Measurements from ENCODE around the gene PRSS57. TPM values are rescaled to one million over a fixed set of nuclear protein-coding genes. Genes with fewer than 3 reads are reported as not detected.

Gene PRSS57
- total and polyA plus RNA-seq, 7 experiments from 2014 or later: 0.27 to 2.1 TPM; not detected in 5

DNA sequence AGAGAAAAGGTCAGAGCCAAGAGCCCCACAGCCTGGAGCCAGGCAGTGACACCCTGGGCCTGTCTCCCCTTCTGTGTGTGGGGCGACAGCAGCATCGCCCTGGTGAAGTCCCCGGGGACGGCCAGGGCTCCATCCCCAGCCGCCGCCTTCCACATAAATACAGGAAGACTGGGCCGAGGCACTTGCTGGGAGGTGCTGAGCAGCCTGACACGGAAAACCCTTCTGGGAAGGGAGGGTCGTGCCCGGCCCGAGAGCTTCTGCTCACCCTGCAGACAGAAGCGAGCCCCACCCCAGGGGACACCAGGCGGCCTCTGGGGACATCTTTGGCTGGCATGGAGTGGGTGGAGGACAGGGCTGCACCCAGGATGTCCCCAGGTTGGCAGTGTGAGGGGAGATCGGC lies 50.5 kb downstream of the PRSS57 start:
- intact Hi-C loops (cut with micrococcal nuclease): no loop called here
- no peak overlapping the region for H3K27ac ChIP-seq (ENCODE audit: low read depth, low read length)
- H3K4me3 Mint-ChIP-seq: no peak overlapping the region
- peaks cover 0 to 6% (median 0%) of the 10 kb centered on the region in 7 donors for H3K4me1 Mint-ChIP-seq
- H3K36me3 Mint-ChIP-seq: peaks cover 0 to 4% (median 0%) of the 10 kb centered on the region in 5 donors
- peaks cover 0 to 3% of the 10 kb centered on the region in 2 donors for H3K4me1 ChIP-seq (ENCODE audit: control insufficient read depth in 2 of 2, insufficient read depth in 2 of 2, low read length in 2 of 2)
- ChIA-PET CTCF (interaction anchor here (0.5 kb wide), 1 partner anchor 35 kb away, joined by 3 read pairs; no protein-coding TSS in a partner anchor), POLR2A (no interaction called here)
- no peaks in the 10 kb centered on the region for H3K27me3 ChIP-seq (ENCODE audit: control insufficient read depth in 2 of 2, insufficient read depth in 2 of 2, low read length in 2 of 2)
- DNase-seq: no peak
- H3K36me3 ChIP-seq (ENCODE audit: control insufficient read depth in 2 of 3, insufficient read depth in 3 of 3, low read length in 3 of 3): peaks cover 0 to 53% (median 6%) of the 10 kb centered on the region in 3 experiments
- no peak for ATAC-seq
- H3K9me3 ChIP-seq (ENCODE audit: control insufficient read depth in 2 of 3, low read length in 3 of 3): no peaks in the 10 kb centered on the region
- no peak overlapping the region for H3K4me3 ChIP-seq (ENCODE audit: low read length)
- H3K9me3 Mint-ChIP-seq: no peaks in the 10 kb centered on the region
- H3K27ac Mint-ChIP-seq: peak overlapping the region in 1 of 9 donors; percentile 66
- H3K27me3 Mint-ChIP-seq: no peaks in the 10 kb centered on the region

DNA sequence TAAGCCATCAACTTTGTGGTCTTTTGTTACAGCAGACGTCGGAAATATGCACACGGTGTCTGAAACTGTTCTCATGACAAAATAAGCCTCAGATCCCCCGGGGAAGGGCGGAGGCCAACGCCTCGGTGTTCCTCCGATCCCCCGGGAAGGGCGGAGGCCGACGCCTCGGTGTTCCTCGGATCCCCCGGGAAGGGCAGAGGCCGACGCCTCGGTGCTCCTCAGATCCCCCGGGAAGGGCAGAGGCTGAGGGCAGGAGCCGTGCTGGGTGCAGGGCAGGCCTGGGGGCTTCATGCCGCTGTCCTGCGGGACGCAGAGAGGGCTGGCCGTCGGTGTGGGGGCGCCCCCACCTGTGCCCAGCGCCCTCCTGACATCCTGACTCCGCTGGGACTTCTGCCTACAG lies 50.9 kb downstream of the PRSS57 start:
- Mint-ChIP-seq H3K27me3 (peaks cover 0 to 1% (median 0%) of the 10 kb centered on the region in 5 donors), H3K27ac (peak overlapping the region in 2 of 9 donors; percentile 43 to 51), H3K4me1 (peaks cover 1 to 7% (median 2%) of the 10 kb centered on the region in 7 donors), H3K4me3 (no peak overlapping the region), H3K36me3 (peaks cover 0 to 4% (median 0%) of the 10 kb centered on the region in 5 donors), H3K9me3 (no peaks in the 10 kb centered on the region)
- Histone ChIP-seq H3K27ac (ENCODE audit: low read depth, low read length) (no peak overlapping the region), H3K9me3 (ENCODE audit: control insufficient read depth in 2 of 3, low read length in 3 of 3) (no peaks in the 10 kb centered on the region), H3K36me3 (ENCODE audit: control insufficient read depth in 2 of 3, insufficient read depth in 3 of 3, low read length in 3 of 3) (peaks cover 0 to 49% (median 3%) of the 10 kb centered on the region in 3 experiments), H3K27me3 (ENCODE audit: control insufficient read depth in 2 of 2, insufficient read depth in 2 of 2, low read length in 2 of 2) (no peaks in the 10 kb centered on the region), H3K4me1 (ENCODE audit: control insufficient read depth in 2 of 2, insufficient read depth in 2 of 2, low read length in 2 of 2) (peaks cover 1 to 4% of the 10 kb centered on the region in 2 donors), H3K4me3 (ENCODE audit: low read length) (no peak overlapping the region)
- no peak for DNase-seq
- ATAC-seq: no peak
- intact Hi-C loops (cut with micrococcal nuclease): no loop called here
- CTCF ChIA-PET: no interaction called here
- POLR2A ChIA-PET: no interaction called here

DNA sequence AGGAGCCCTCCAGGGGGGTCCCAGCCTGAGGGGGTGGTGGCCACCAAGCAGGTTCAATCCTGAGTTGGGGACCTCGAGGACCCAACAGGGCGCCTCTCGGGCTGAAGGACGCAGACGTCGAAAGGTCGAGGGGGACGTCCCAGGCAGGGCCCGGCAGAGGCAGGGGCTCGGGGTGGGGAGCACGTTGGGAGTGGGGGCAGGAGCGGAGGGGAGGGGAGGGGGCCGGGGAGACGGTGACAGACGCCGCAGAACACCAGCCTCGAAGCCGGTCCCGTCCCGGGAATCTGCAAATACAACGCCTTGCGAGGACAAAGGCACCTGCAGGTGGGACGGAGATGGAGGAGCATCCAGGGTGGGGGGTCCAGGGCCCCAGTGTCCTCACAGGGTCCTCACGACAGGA lies 51.5 kb downstream of the PRSS57 start:
- ATAC-seq (no peak), DNase-seq (no peak)
- Histone ChIP-seq H3K4me1 (ENCODE audit: control insufficient read depth in 2 of 2, insufficient read depth in 2 of 2, low read length in 2 of 2) (peaks cover 7 to 10% of the 10 kb centered on the region in 2 donors), H3K27me3 (ENCODE audit: control insufficient read depth in 2 of 2, insufficient read depth in 2 of 2, low read length in 2 of 2) (no peaks in the 10 kb centered on the region), H3K4me3 (ENCODE audit: low read length) (no peak overlapping the region), H3K9me3 (ENCODE audit: control insufficient read depth in 2 of 3, low read length in 3 of 3) (no peaks in the 10 kb centered on the region), H3K36me3 (ENCODE audit: control insufficient read depth in 2 of 3, insufficient read depth in 3 of 3, low read length in 3 of 3) (peaks cover 0 to 43% (median 0%) of the 10 kb centered on the region in 3 experiments), H3K27ac (ENCODE audit: low read depth, low read length) (no peak overlapping the region)
- peaks cover 5 to 11% (median 6%) of the 10 kb centered on the region in 7 donors for H3K4me1 Mint-ChIP-seq
- H3K36me3 Mint-ChIP-seq: peaks cover 0 to 4% (median 0%) of the 10 kb centered on the region in 5 donors
- ChIA-PET CTCF (no interaction called here), POLR2A (no interaction called here)
- intact Hi-C loops (cut with micrococcal nuclease): no loop called here
- H3K27ac Mint-ChIP-seq: no peak overlapping the region
- H3K27me3 Mint-ChIP-seq: peaks cover 0 to 3% (median 0%) of the 10 kb centered on the region in 5 donors
- H3K4me3 Mint-ChIP-seq: no peak overlapping the region
- H3K9me3 Mint-ChIP-seq: no peaks in the 10 kb centered on the region

DNA sequence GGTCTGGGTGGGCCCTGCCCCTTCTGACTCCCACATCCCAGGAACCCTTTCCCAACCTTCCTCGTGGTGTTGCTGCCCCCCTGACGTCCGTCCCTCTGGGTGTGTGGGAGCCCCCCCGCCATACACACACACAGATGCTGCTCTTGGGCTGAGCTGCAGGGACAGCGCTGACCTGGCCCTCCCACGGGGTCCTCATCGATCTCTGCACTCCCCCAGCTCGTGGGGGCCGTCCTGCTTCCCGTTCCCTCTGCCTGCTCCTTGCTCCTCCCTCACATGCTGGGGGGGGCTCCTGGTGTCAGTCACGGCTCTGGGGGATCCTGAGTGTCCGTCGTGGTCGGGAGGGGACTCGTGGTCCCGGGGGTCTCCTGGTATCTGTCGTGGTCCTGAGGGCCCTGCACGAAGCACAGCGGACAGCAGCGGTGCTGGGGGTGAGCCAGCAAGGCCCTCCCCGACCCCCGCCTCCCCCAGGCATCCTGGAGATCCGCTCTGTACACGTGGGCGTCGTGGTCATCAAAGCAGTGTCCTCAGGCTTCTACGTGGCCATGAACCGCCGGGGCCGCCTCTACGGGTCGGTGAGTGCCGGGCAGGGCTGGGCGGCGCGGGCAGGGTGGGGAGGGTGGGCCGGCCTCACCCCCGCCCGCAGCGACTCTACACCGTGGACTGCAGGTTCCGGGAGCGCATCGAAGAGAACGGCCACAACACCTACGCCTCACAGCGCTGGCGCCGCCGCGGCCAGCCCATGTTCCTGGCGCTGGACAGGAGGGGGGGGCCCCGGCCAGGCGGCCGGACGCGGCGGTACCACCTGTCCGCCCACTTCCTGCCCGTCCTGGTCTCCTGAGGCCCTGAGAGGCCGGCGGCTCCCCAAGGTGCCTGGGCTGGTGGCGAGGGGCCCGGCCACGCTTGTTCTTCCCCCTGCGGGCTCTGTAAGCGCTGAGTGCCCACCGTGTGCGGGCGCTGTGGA lies 52.2 kb downstream of the PRSS57 start:
- ChIA-PET CTCF (no interaction called here), POLR2A (no interaction called here)
- no peak for ATAC-seq
- DNase-seq: no peak
- peaks cover 0 to 4% (median 0%) of the 10 kb centered on the region in 5 donors for H3K36me3 Mint-ChIP-seq
- no peaks in the 10 kb centered on the region for H3K9me3 ChIP-seq (ENCODE audit: control insufficient read depth in 2 of 3, low read length in 3 of 3)
- H3K27me3 ChIP-seq (ENCODE audit: control insufficient read depth in 2 of 2, insufficient read depth in 2 of 2, low read length in 2 of 2): no peaks in the 10 kb centered on the region
- H3K4me1 Mint-ChIP-seq: peaks cover 5 to 11% (median 6%) of the 10 kb centered on the region in 7 donors
- intact Hi-C loops (cut with micrococcal nuclease): no loop called here
- no peak overlapping the region for H3K27ac ChIP-seq (ENCODE audit: low read depth, low read length)
- no peak overlapping the region for H3K27ac Mint-ChIP-seq
- H3K4me1 ChIP-seq (ENCODE audit: control insufficient read depth in 2 of 2, insufficient read depth in 2 of 2, low read length in 2 of 2): peaks cover 10 to 15% of the 10 kb centered on the region in 2 donors
- H3K9me3 Mint-ChIP-seq: no peaks in the 10 kb centered on the region
- peaks cover 0 to 3% (median 0%) of the 10 kb centered on the region in 5 donors for H3K27me3 Mint-ChIP-seq
- no peak overlapping the region for H3K4me3 Mint-ChIP-seq
- H3K36me3 ChIP-seq (ENCODE audit: control insufficient read depth in 2 of 3, insufficient read depth in 3 of 3, low read length in 3 of 3): peaks cover 0 to 37% (median 0%) of the 10 kb centered on the region in 3 experiments
- H3K4me3 ChIP-seq (ENCODE audit: low read length): no peak overlapping the region

DNA sequence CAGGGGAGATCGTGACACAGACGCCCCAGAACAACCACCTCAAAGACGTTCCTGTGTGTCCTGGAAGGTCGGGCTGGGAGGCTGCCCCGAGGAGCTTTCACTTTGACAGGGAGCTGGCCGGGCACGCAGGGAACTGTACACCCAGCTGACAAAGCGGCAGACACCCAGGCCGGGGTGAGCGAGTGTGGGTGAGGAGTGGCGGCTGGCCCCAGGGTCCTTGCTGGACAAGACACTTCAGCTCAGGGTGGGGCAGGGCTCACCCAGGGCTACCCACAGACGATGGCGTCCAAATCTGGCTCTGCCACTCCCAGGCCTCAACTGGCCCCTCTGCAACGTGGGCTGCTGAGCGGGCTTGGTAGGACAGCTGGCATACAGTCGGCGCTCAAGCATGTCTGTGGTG lies 53.5 kb downstream of the PRSS57 start:
- H3K27ac Mint-ChIP-seq: no peak overlapping the region

DNA sequence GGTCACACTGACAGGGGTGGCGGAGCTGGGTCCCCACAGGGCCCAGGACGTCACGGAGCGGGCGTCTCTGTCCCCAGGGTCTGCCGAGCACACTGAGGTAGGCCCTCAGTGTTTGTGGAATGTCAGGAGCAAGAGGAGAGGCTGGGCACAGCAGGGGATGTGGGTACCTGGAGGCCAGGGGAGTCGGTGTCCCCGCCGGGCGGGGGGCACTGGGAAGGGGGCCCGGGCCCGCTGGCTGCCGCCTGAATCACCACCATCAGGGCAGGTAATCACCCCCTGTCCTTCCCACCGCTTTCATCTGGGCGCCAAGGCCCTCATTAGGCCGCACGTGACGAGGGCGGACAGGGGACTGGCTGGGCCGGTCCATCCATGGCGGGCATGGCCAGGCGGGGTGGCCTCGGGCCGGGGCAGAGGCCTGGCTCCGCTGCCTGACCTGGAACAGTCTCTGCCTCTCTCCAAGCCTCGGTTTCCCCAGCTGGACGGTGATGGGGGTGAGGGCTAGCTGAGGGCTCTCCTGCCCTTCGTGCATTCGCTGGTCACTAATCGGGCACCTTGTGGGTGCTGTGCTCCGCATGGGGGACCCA lies 54.6 kb downstream of the PRSS57 start:
- peak overlapping the region in 1 of 9 donors; percentile 81 for H3K27ac Mint-ChIP-seq
- Histone ChIP-seq H3K27ac (ENCODE audit: low read depth, low read length) (peak overlapping the region; percentile 45), H3K36me3 (ENCODE audit: control insufficient read depth in 2 of 3, insufficient read depth in 3 of 3, low read length in 3 of 3) (peaks cover 0 to 14% (median 0%) of the 10 kb centered on the region in 3 experiments), H3K27me3 (ENCODE audit: control insufficient read depth in 2 of 2, insufficient read depth in 2 of 2, low read length in 2 of 2) (no peaks in the 10 kb centered on the region), H3K4me1 (ENCODE audit: control insufficient read depth in 2 of 2, insufficient read depth in 2 of 2, low read length in 2 of 2) (peaks cover 10 to 15% of the 10 kb centered on the region in 2 donors), H3K9me3 (ENCODE audit: control insufficient read depth in 2 of 3, low read length in 3 of 3) (no peaks in the 10 kb centered on the region), H3K4me3 (ENCODE audit: low read length) (no peak overlapping the region)
- H3K4me3 Mint-ChIP-seq: peak overlapping the region in 2 of 10 donors; percentile 9 to 16
- H3K27me3 Mint-ChIP-seq: peaks cover 0 to 3% (median 0%) of the 10 kb centered on the region in 5 donors
- peaks cover 5 to 13% (median 6%) of the 10 kb centered on the region in 7 donors for H3K4me1 Mint-ChIP-seq
- intact Hi-C loops (cut with micrococcal nuclease): no loop called here
- POLR2A ChIA-PET: interaction anchor here (0.6 kb wide), 1 partner anchor 439 kb away, joined by 3 read pairs; no protein-coding TSS in a partner anchor
- no peak for DNase-seq
- no peaks in the 10 kb centered on the region for H3K9me3 Mint-ChIP-seq
- ATAC-seq: no peak
- H3K36me3 Mint-ChIP-seq: no peaks in the 10 kb centered on the region
- CTCF ChIA-PET: interaction anchor here (0.7 kb wide), 1 partner anchor 99 kb away, joined by 3 read pairs; no protein-coding TSS in a partner anchor

More for the DNA sequence above, 53.5 kb downstream of the PRSS57 start:
- Mint-ChIP-seq H3K36me3 (peaks cover 0 to 4% (median 0%) of the 10 kb centered on the region in 5 donors), H3K4me1 (peaks cover 5 to 13% (median 6%) of the 10 kb centered on the region in 7 donors), H3K4me3 (no peak overlapping the region), H3K27me3 (peaks cover 0 to 3% (median 0%) of the 10 kb centered on the region in 5 donors), H3K9me3 (no peaks in the 10 kb centered on the region)
- peaks cover 10 to 15% of the 10 kb centered on the region in 2 donors for H3K4me1 ChIP-seq (ENCODE audit: control insufficient read depth in 2 of 2, insufficient read depth in 2 of 2, low read length in 2 of 2)
- H3K36me3 ChIP-seq (ENCODE audit: control insufficient read depth in 2 of 3, insufficient read depth in 3 of 3, low read length in 3 of 3): peaks cover 0 to 24% (median 0%) of the 10 kb centered on the region in 3 experiments
- H3K27me3 ChIP-seq (ENCODE audit: control insufficient read depth in 2 of 2, insufficient read depth in 2 of 2, low read length in 2 of 2): no peaks in the 10 kb centered on the region
- H3K9me3 ChIP-seq (ENCODE audit: control insufficient read depth in 2 of 3, low read length in 3 of 3): no peaks in the 10 kb centered on the region
- intact Hi-C loops (cut with micrococcal nuclease): no loop called here
- ChIA-PET POLR2A (interaction anchor here (0.7 kb wide), 1 partner anchor 14 kb away, joined by 3 read pairs; no protein-coding TSS in a partner anchor), CTCF (no interaction called here)
- no peak overlapping the region for H3K27ac ChIP-seq (ENCODE audit: low read depth, low read length)
- ATAC-seq (no peak), DNase-seq (no peak)
- H3K4me3 ChIP-seq (ENCODE audit: low read length): no peak overlapping the region

Data from naive thymus-derived CD4-positive, alpha-beta T cell (primary cell).